Stimulated activated memory B cell treated with anti-CD40 and anti-IgM and Interleukin-4, amounts not matched to agents 10 μg/mL and 1 μg/mL and 100 μg/mL, for 72 hours (primary cell): ENCODE data around the gene EMP1.

Experiments used
- ATAC-seq: fragments of 150-1000 bp; cut with Tn5 transposase; 2 replicates; pipeline ENCODE4 v1.10.0; 2021
- H3K27ac Mint-ChIP-seq: one replicate; pipeline ENCODE4 v1.8.0; 2022; ENCODE audit warnings: mild to moderate bottlenecking, mixed read lengths
- H3K27me3 Mint-ChIP-seq: one replicate; pipeline ENCODE4 v1.8.0; 2022; ENCODE audit warnings: mixed read lengths
- H3K36me3 Mint-ChIP-seq: one replicate; pipeline ENCODE4 v1.8.0; 2022; ENCODE audit warnings: mixed read lengths
- H3K4me1 Mint-ChIP-seq: one replicate; pipeline ENCODE4 v1.8.0; 2022; ENCODE audit warnings: mixed read lengths
- H3K4me3 Mint-ChIP-seq: one replicate; pipeline ENCODE4 v1.8.0; 2022; ENCODE audit warnings: mild to moderate bottlenecking, moderate library complexity, mixed read lengths
- H3K9me3 Mint-ChIP-seq: one replicate; pipeline ENCODE4 v1.8.0; 2022; ENCODE audit warnings: mixed read lengths

The EMP1 gene

DNA sequence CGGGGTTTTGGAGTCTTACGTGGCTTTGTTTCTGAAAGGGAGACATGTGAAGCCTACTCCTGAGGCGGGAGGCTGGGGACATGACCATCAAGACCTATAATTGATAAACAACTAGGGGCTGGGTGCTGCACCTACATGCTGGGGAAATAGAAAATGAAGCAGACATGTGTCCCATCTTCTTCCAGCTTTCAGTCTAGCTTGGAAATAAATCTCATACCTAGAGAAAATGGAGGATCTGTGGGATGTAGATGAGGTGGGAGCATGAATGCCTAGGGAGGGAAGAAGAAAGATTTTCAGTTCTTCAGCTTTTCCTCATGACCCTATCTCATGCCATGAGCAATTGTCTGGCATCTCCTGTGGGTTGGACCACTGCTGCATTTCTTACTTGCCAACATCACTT is 22.1 kb downstream of the EMP1 start:
- no peak for ATAC-seq
- Mint-ChIP-seq H3K36me3 (no peaks in the 10 kb centered on the region), H3K9me3 (peaks cover 11% of the 10 kb centered on the region), H3K27ac (no peak overlapping the region), H3K4me3 (no peak overlapping the region), H3K4me1 (no peaks in the 10 kb centered on the region), H3K27me3 (peaks cover 28% of the 10 kb centered on the region)

DNA sequence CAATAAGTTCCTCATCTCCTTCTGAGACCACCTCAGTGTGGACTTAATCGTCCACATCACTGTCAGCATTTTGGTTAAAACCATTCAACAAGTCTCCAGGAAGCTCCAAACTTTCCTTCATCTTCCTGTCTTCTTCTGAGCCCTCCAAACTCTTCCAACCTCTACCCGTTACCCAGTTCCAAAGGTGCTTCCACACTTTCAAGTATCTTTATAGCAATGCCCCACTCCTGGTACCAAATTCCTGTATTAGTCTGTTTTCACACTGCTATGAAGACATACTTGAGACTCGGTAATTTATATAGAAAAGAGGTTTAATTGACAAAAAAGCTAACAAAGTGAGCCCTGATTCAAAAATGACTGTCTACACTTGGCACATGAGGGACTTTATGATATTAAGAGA is 22.8 kb downstream of the EMP1 start:
- H3K27me3 Mint-ChIP-seq = peaks cover 35% of the 10 kb centered on the region
- H3K9me3 Mint-ChIP-seq = peaks cover 11% of the 10 kb centered on the region
- no peaks in the 10 kb centered on the region for H3K4me1 Mint-ChIP-seq
- ATAC-seq = no peak
- H3K4me3 Mint-ChIP-seq = no peak overlapping the region
- no peak overlapping the region for H3K27ac Mint-ChIP-seq
- H3K36me3 Mint-ChIP-seq = no peaks in the 10 kb centered on the region

DNA sequence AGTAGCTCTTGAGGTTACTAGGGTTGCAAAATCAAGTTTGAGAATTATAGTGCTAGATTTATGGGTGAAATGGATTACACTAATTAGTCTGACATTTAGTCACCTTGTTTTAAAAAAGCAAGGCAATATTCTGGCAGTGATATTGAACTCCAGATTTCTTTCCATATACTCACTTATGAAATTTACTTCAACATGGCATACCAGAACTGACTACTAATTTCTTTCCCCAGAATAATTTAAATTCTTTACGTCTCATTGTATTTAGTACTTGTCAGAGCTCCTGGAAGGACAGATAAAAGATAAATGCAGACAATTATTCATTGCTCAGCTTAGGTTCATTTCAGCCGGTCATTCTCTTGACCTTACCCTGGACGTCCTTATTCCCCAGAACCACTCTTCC is 24.3 kb downstream of the EMP1 start:
- Mint-ChIP-seq H3K36me3 (no peaks in the 10 kb centered on the region), H3K4me1 (no peaks in the 10 kb centered on the region), H3K27me3 (peaks cover 38% of the 10 kb centered on the region), H3K4me3 (no peak overlapping the region), H3K9me3 (peaks cover 11% of the 10 kb centered on the region), H3K27ac (no peak overlapping the region)
- no peak for ATAC-seq

DNA sequence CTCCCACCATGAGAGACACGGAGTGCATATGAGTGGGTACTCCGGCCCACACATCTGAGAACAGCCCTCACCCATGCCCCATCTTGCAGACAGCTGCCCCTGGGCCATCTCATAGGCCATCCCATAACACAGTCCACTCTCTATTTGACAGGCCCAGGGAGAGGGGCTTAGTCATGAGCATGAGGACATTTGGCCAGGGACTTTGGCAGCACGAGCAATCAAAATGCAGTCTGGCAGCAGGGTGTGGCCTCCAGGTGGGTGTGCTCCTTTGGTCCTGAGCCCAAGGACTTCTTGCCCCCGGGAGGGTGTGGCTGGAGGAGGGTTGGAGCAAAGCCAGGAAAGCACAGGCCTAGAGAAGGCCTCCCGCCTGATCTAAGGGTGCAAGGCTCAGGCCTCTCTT is 25.6 kb downstream of the EMP1 start:
- Mint-ChIP-seq H3K4me3 (no peak overlapping the region), H3K27me3 (peaks cover 38% of the 10 kb centered on the region), H3K36me3 (no peaks in the 10 kb centered on the region), H3K27ac (no peak overlapping the region), H3K4me1 (no peaks in the 10 kb centered on the region), H3K9me3 (peaks cover 11% of the 10 kb centered on the region)
- peak; percentile 31 for ATAC-seq

DNA sequence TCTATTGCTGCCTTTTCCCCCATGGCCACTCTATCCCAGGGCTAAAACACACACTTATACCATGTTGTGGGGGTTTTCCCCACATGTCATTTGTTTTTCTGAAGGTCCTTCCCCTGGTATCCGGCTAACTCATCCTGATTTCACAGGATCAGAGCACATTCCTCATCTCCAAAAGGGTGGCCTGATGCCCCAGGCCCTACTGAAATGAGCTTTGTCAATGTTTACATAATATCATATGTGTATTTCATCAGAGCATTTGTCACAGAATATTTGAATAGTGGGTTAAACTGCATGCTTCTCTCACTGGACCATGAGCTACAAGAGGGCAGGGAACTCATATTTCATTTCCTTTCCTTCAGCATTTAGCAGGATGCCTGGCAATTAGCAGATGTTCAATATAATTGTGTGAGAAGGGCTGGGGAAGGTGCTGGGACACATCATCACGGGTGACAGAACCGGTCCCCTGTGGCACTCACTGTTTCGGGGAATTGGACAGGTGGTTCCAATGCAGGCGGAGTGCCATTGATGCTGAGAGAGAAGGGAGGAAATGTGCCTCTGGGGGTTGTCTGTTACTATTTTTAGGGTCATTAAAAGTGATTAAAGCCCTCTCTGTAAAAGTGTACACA is 26.8 kb downstream of the EMP1 start:
- no peak for ATAC-seq
- no peak overlapping the region for H3K4me3 Mint-ChIP-seq
- H3K36me3 Mint-ChIP-seq = no peaks in the 10 kb centered on the region
- no peak overlapping the region for H3K27ac Mint-ChIP-seq
- H3K27me3 Mint-ChIP-seq = peaks cover 38% of the 10 kb centered on the region
- peaks cover 11% of the 10 kb centered on the region for H3K9me3 Mint-ChIP-seq
- no peaks in the 10 kb centered on the region for H3K4me1 Mint-ChIP-seq

DNA sequence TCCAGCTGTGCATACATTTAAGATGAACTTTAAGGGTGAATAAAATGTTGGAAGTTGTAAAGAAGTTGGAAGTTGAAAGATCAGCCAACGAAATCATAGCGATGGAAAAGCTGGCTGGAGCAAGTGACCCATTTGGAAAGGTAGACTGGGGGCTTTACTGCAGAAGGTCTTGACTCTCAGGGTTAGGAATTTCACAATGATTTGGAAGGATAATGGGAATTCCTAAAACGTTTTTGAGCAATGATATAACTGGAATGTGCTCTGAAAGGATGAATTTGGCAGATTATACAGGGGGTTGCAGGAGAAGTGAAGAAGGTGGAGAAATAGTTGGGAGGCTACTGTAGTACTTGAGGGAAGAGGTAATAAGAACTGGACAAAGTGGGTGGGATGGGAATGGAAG is 27.4 kb downstream of the EMP1 start:
- Mint-ChIP-seq H3K4me3 (no peak overlapping the region), H3K9me3 (peaks cover 11% of the 10 kb centered on the region), H3K27me3 (peaks cover 37% of the 10 kb centered on the region), H3K27ac (no peak overlapping the region), H3K4me1 (no peaks in the 10 kb centered on the region), H3K36me3 (no peaks in the 10 kb centered on the region)
- ATAC-seq = no peak

DNA sequence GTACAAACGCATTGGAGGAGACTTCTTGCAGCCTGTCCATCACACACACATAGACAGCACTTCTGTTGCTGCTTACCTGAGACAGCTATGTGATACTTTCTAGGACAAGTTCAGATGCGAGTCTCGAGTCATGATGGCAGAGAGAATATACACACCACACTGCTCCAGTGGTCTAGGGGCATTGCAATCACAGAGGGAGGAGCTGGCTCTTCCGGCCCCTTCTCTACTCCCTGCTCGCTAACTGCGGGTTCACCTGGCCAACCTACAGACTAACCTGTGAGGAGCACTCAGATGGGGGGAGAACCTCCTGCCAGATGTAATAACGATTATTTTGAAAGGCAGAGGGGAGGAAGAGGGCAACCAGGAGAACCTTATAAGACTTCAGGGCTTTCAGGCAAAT is 30.7 kb downstream of the EMP1 start:
- no peak overlapping the region for H3K4me3 Mint-ChIP-seq
- peak; percentile 16 for ATAC-seq
- H3K36me3 Mint-ChIP-seq = no peaks in the 10 kb centered on the region
- no peak overlapping the region for H3K27ac Mint-ChIP-seq
- H3K9me3 Mint-ChIP-seq = peaks cover 2% of the 10 kb centered on the region
- H3K4me1 Mint-ChIP-seq = no peaks in the 10 kb centered on the region
- peaks cover 43% of the 10 kb centered on the region for H3K27me3 Mint-ChIP-seq

DNA sequence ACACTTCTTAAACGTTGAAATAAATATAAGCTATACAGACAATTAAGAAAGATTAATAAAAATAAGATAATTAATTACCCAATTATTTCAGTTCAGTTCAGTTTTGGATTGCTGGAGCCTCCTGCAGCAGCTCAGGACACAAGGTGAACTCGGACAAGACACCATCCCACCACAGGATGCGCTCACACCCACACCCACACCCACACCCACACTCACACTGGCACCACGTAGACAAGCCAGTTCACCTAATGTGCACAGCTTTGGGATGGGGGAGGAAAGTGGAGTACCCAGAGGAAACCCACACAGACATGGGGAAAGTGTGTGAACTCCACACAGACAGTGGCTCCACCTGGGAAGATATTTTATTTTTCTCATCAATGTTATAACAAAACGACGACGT is 32.1 kb downstream of the EMP1 start:
- no peak overlapping the region for H3K27ac Mint-ChIP-seq
- peaks cover 42% of the 10 kb centered on the region for H3K27me3 Mint-ChIP-seq
- H3K4me3 Mint-ChIP-seq = no peak overlapping the region
- H3K36me3 Mint-ChIP-seq = no peaks in the 10 kb centered on the region
- no peaks in the 10 kb centered on the region for H3K4me1 Mint-ChIP-seq
- ATAC-seq = no peak
- peaks cover 7% of the 10 kb centered on the region for H3K9me3 Mint-ChIP-seq

DNA sequence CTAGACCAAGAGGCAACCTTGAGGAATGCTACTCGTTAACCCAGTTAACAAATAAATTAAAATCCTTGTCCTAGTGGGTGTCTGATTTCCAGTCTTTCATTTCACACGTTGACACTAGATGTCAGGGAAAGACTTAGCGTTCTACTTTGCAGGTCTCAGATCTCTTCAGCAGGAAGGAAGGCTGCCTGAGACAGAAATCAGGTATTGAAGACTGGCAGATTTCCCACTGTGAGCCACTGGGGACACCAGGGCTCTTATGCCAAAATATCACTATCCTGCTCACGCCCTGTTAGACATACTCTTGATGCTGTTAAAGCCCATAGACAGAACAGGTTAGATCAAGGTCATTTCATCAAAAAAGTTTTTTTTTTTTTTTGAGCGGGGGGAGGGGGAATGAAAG is 33.0 kb downstream of the EMP1 start:
- no peak overlapping the region for H3K4me3 Mint-ChIP-seq
- peaks cover 40% of the 10 kb centered on the region for H3K27me3 Mint-ChIP-seq
- no peak overlapping the region for H3K27ac Mint-ChIP-seq
- no peak for ATAC-seq
- no peaks in the 10 kb centered on the region for H3K36me3 Mint-ChIP-seq
- H3K4me1 Mint-ChIP-seq = no peaks in the 10 kb centered on the region
- peaks cover 7% of the 10 kb centered on the region for H3K9me3 Mint-ChIP-seq

DNA sequence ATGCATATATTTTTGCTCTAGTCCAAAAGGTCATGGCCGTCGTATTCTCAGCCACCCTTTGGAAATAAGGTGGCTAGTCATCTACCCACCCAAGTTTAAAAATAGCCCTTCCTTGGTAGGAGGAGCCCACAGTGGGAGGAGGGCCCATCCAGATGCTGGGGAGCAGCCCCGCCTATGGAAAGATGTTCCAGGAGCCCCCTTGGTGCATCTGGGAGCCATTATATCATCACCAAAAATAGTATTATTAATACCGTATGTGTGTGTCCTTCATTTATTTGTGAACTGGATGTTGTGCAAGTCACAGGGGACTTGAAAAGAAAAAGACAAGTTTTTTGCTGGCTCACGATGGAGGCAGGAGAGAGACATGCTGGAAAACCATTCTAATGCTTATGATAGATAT is 34.0 kb downstream of the EMP1 start:
- H3K36me3 Mint-ChIP-seq = no peaks in the 10 kb centered on the region
- peaks cover 7% of the 10 kb centered on the region for H3K9me3 Mint-ChIP-seq
- peaks cover 44% of the 10 kb centered on the region for H3K27me3 Mint-ChIP-seq
- H3K27ac Mint-ChIP-seq = no peak overlapping the region
- no peak for ATAC-seq
- no peaks in the 10 kb centered on the region for H3K4me1 Mint-ChIP-seq
- H3K4me3 Mint-ChIP-seq = no peak overlapping the region

DNA sequence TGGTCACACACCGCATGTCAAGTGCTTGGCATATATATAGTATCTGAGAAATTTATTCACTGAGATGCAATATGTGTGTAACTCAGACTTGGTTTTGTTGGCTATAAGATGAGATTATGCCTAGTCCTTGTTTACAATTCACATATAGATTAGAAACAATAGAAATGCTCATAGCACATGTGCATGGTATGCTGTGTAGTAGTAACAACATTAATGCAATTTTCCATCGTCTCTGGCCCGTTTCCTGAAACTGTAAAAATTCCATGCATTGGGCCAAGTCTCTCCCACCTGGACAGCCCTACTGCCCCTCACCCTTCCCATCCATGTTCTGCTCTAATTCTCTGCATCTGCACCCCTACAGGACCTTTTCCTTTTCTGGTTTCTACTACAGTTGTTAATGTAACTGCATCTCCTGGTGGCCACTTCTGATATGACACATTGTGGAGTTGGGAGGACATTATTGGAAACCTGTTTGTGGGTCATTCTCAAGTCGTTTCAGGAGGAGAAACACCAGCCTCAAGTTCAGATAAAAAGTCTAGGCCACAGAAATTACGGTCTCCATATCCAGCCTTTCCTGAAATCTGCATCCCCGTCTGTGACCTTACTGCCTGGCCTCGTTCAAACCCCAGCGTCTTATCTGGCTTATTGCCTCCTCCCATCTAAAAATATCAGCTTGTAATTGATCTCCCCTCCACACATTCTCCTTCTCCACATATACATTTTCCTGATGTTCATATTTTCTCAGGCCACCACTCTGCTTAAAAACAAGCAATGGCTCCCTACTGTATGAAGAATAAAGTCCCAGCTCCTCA is 37.5 kb downstream of the EMP1 start:
- no peak overlapping the region for H3K27ac Mint-ChIP-seq
- H3K9me3 Mint-ChIP-seq = peaks cover 7% of the 10 kb centered on the region
- H3K27me3 Mint-ChIP-seq = peaks cover 44% of the 10 kb centered on the region
- H3K4me1 Mint-ChIP-seq = no peaks in the 10 kb centered on the region
- H3K4me3 Mint-ChIP-seq = no peak overlapping the region
- no peaks in the 10 kb centered on the region for H3K36me3 Mint-ChIP-seq
- peak; percentile 22 for ATAC-seq

DNA sequence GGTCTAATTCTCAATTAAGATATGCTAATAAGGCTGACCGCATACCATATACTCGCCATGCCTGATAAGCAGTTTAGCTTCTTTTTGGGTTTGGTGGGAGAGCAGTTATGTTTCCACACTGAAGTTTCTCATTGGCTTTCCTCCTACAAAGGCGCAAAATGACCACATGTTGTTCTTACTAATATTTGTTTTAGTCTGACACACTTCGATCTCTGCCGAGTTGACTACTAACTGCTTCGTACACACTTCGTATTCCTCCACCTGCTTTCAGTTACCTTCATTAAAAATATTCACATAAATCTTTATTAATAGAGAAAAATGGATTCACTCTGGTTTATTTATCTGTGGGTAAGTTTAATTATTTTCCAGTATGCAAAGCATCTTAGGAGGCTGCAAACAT is 41.7 kb downstream of the EMP1 start:
- Mint-ChIP-seq H3K27ac (no peak overlapping the region), H3K36me3 (no peaks in the 10 kb centered on the region), H3K4me1 (no peaks in the 10 kb centered on the region), H3K9me3 (no peaks in the 10 kb centered on the region), H3K27me3 (peaks cover 40% of the 10 kb centered on the region), H3K4me3 (no peak overlapping the region)
- no peak for ATAC-seq

DNA sequence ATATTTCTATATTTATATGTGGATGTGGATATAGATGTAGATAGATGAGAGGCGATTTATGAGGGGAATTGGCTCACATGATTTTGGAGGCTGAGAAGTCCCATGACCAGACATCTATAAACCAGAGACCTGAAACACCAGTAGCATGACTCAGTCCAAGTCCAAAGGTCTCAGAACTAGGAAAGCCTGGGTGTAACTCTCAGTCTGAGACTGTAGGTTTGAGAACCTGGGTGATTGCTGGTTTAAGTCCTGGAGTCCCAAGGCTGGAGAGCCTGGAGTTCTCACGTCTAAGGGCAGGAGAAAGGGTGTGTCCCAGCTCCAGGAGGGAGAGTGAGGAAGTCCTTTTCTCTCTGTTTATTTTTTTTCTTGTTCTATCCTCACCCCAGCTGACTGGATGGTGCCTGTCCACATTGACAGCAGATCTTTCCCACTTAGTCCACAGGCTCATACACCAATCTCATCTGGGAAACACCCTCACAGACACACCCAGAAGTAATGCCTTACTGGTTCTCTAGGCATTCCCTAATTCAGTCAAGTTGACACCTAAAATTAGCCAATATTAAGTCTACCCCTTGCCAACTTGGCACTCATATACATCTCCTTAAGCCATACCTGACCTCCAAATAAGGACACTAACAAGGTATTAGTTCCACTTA is 45.4 kb downstream of the EMP1 start:
- Mint-ChIP-seq H3K27me3 (peaks cover 30% of the 10 kb centered on the region), H3K4me1 (no peaks in the 10 kb centered on the region), H3K4me3 (no peak overlapping the region), H3K9me3 (no peaks in the 10 kb centered on the region), H3K36me3 (no peaks in the 10 kb centered on the region), H3K27ac (no peak overlapping the region)
- no peak for ATAC-seq

DNA sequence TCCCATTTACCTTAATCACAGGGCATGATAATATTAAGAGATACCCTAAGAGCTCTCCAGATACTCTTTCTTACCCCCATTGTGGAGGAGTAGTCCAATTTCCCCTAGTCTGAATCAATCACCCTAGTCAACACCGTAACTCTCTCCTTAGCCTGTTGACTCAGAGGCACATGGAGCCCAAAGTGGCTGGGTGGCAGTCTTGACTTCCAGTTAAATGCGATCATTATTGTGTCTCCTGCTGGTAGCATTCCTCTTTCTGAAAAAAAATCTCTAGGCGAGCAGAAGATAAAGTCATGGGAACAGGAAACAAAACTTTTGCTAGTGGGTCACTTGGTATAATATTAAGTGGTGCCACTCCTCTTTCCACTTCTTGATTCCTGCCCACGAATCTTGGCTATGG is 46.4 kb downstream of the EMP1 start:
- Mint-ChIP-seq H3K4me1 (no peaks in the 10 kb centered on the region), H3K27ac (no peak overlapping the region), H3K4me3 (no peak overlapping the region), H3K36me3 (no peaks in the 10 kb centered on the region), H3K9me3 (no peaks in the 10 kb centered on the region), H3K27me3 (peaks cover 30% of the 10 kb centered on the region)
- ATAC-seq = no peak

DNA sequence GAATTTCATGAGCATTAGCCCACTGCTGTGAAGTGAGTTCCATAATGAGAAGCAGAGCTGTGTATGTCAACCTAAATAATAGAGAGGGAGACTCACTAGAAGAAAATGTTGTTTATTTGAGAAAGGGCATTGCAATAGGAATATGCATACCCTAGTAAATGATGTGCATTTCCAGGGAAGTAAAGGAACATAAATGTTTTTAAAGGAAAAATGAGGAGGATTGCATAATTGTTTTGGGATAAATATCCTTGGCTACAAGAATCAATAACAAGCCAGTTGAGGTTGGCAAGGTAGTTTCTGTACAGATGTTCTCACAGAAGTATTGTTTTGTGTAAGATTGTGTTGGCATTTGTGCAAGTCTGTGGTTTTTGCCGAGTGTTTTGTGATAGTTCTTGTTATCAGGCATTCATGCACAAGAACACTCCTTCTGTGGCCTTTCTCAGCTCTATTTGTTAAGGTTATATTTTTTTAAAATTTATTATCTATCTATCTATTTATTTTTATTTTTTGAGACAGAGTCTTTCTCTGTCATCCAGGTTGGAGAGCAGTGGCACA is 47.1 kb downstream of the EMP1 start:
- ATAC-seq = no peak
- Mint-ChIP-seq H3K27me3 (peaks cover 34% of the 10 kb centered on the region), H3K4me3 (no peak overlapping the region), H3K9me3 (no peaks in the 10 kb centered on the region), H3K4me1 (no peaks in the 10 kb centered on the region), H3K36me3 (no peaks in the 10 kb centered on the region), H3K27ac (no peak overlapping the region)

DNA sequence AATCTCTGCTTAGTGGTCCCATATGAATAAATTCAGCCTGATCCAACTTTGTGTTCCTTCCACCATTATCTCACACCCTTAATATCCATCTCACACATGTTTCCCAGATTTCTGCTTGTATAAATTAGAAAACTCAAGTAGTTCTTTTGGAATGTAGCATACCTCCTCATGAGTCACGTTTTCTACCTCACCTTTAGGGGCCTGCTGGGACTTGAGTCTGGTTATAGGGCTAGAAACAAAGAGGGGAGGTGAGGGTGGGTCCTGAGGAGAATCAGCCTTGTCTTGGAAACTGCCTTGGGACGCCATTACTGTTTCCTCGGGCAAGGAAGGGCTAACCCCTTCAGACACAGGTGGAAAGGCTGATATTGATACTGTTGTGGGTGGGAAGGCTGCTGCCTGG is 51.1 kb downstream of the EMP1 start:
- Mint-ChIP-seq H3K27me3 (peaks cover 41% of the 10 kb centered on the region), H3K36me3 (no peaks in the 10 kb centered on the region), H3K4me3 (no peak overlapping the region), H3K4me1 (no peaks in the 10 kb centered on the region), H3K27ac (no peak overlapping the region), H3K9me3 (no peaks in the 10 kb centered on the region)
- ATAC-seq = no peak
